CD8-positive, alpha-beta memory T cell (primary cell): ENCODE results near the gene EPHB1. TPM values are rescaled to one million over a fixed set of nuclear protein-coding genes. Genes with fewer than 3 reads are reported as not detected.
A peak's percentile ranks its signal among the peaks of the same experiment; 100 is the strongest.

Experiments used
- CTCF ChIA-PET: fragments of 350-600 bp; sonication (Branson Sonifier 250); formaldehyde crosslinking; loops from one replicate; lab custom pipeline; 2021; ENCODE audit warnings: antibody characterized with exemption; lab: Charles Lee
- POLR2A ChIA-PET: fragments of 350-600 bp; sonication (Branson Sonifier 250); formaldehyde crosslinking; loops from one replicate; lab custom pipeline; 2021; ENCODE audit warnings: antibody characterized with exemption; lab: Charles Lee
- DNase-seq, 5 donors: peaks; one replicate each; pipeline versions ENCODE4 v3.0.0 to v3.0.0-alpha.2; 2020 to 2022; ENCODE audit warnings: mixed read lengths in 1 of 5
- H3K27ac ChIP-seq: one replicate; pipeline ENCODE4 v1.7.0; 2013; ENCODE audit warnings: low read depth, mild to moderate bottlenecking, low read length, moderate library complexity
- H3K27me3 ChIP-seq: 2 replicates; pipeline ENCODE4 v1.7.0; 2013; ENCODE audit warnings: low read length, mild to moderate bottlenecking; ENCODE audit not compliant: insufficient read depth, poor library complexity, severe bottlenecking
- H3K36me3 ChIP-seq: 2 replicates; pipeline ENCODE4 v1.7.0; 2013; ENCODE audit warnings: mild to moderate bottlenecking, low read length, moderate library complexity; ENCODE audit not compliant: insufficient read depth
- H3K4me1 ChIP-seq: 2 replicates; pipeline ENCODE4 v1.7.0; 2013; ENCODE audit warnings: mild to moderate bottlenecking, low read length, moderate library complexity; ENCODE audit not compliant: insufficient read depth
- H3K4me3 ChIP-seq: 2 replicates; pipeline ENCODE4 v1.7.0; 2013; ENCODE audit warnings: mild to moderate bottlenecking, low read length
- H3K9me3 ChIP-seq: 2 replicates; pipeline ENCODE4 v1.7.0; 2013; ENCODE audit warnings: mild to moderate bottlenecking, low read length
- H3K27ac Mint-ChIP-seq, 8 donors: one replicate each; pipeline ENCODE4 v1.8.0; 2020 to 2021; ENCODE audit warnings: mixed read lengths in 8 of 8, mild to moderate bottlenecking in 6 of 8, inconsistent platforms in 3 of 8, moderate library complexity in 3 of 8
- H3K27me3 Mint-ChIP-seq, 2 donors: one replicate each; pipeline ENCODE4 v1.8.0; 2020 to 2021; ENCODE audit warnings: mixed read lengths in 2 of 2, mild to moderate bottlenecking in 1 of 2, moderate library complexity in 1 of 2
- H3K36me3 Mint-ChIP-seq, 3 donors: one replicate each; pipeline ENCODE4 v1.8.0; 2020 to 2021; ENCODE audit warnings: mixed read lengths in 3 of 3, inconsistent platforms in 1 of 3, mild to moderate bottlenecking in 1 of 3
- H3K4me1 Mint-ChIP-seq, 3 donors: one replicate each; pipeline ENCODE4 v1.8.0; 2020 to 2021; ENCODE audit warnings: mixed read lengths in 3 of 3, inconsistent platforms in 1 of 3, mild to moderate bottlenecking in 1 of 3
- H3K4me3 Mint-ChIP-seq, 7 donors: one replicate each; pipeline ENCODE4 v1.8.0; 2020 to 2021; ENCODE audit warnings: mixed read lengths in 7 of 7, mild to moderate bottlenecking in 6 of 7, moderate library complexity in 4 of 7, inconsistent platforms in 2 of 7
- H3K9me3 Mint-ChIP-seq, 5 donors: one replicate each; pipeline ENCODE4 v1.8.0; 2020 to 2022; ENCODE audit warnings: mixed read lengths in 5 of 5, mild to moderate bottlenecking in 3 of 5, moderate library complexity in 2 of 5, inconsistent platforms in 1 of 5
- polyA plus RNA-seq: library from polyadenylated mRNA; unstranded; fragments of 300-500 nt; fragmentation: Illumina TruSeq; gene quantifications from one replicate; pipeline ENCODE4 v1.2.3, GENCODE V29; 2021
- total RNA-seq, 2 experiments: library from RNA; stranded (reverse); gene quantifications; one replicate each; pipeline ENCODE4 v1.2.3, GENCODE V29; 2021

The EPHB1 gene
- total and polyA plus RNA-seq, 3 experiments from 2014 or later, result 0.10 TPM; not detected in 2

- peaks cover 4 to 6% of the 10 kb centered on the region in 2 donors for H3K27me3 Mint-ChIP-seq
- POLR2A ChIA-PET, result no interaction called here
Observed at GRCh38 chr3:134869153-134869726, 74.2 kb downstream of the EPHB1 start.

DNA sequence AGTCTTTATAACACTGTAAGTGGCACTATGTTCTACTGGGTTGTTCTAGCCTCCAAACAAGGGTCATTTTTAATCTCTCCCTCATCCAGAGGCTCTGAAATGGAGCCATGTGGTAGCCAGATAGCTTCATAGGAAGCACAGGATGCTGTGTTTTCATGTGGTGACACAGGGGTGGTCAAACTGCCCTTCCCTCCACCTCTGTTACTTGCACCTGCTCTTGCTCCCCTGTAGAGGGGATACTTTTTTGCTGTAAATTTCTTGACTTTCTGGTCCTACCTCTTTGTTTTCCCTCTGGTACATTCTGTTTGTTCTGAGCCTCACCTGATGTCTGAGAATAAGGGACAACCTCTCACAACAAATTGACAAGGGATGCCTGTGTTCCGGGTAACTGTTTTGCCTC is 76.8 kb downstream of the EPHB1 start:
- ChIA-PET CTCF (no interaction called here), POLR2A (no interaction called here)
- no peaks in the 10 kb centered on the region for H3K4me1 Mint-ChIP-seq

More at GRCh38 chr3:134869153-134869726, 74.2 kb downstream of the EPHB1 start:
- no peaks in the 10 kb centered on the region for H3K4me1 Mint-ChIP-seq
- H3K27me3 ChIP-seq, result no peaks in the 10 kb centered on the region
- CTCF ChIA-PET, result no interaction called here
- H3K9me3 ChIP-seq, result no peaks in the 10 kb centered on the region
- no peak overlapping the region for H3K4me3 Mint-ChIP-seq
- no peak overlapping the region for H3K27ac ChIP-seq
- no peak for DNase-seq
- H3K27ac Mint-ChIP-seq, result no peak overlapping the region
- H3K9me3 Mint-ChIP-seq, result peaks cover 0 to 7% (median 0%) of the 10 kb centered on the region in 5 donors
- H3K4me3 ChIP-seq, result no peak overlapping the region
- H3K36me3 Mint-ChIP-seq, result peaks cover 0 to 4% (median 0%) of the 10 kb centered on the region in 3 donors
- H3K4me1 ChIP-seq, result no peaks in the 10 kb centered on the region
- no peaks in the 10 kb centered on the region for H3K36me3 ChIP-seq

DNA sequence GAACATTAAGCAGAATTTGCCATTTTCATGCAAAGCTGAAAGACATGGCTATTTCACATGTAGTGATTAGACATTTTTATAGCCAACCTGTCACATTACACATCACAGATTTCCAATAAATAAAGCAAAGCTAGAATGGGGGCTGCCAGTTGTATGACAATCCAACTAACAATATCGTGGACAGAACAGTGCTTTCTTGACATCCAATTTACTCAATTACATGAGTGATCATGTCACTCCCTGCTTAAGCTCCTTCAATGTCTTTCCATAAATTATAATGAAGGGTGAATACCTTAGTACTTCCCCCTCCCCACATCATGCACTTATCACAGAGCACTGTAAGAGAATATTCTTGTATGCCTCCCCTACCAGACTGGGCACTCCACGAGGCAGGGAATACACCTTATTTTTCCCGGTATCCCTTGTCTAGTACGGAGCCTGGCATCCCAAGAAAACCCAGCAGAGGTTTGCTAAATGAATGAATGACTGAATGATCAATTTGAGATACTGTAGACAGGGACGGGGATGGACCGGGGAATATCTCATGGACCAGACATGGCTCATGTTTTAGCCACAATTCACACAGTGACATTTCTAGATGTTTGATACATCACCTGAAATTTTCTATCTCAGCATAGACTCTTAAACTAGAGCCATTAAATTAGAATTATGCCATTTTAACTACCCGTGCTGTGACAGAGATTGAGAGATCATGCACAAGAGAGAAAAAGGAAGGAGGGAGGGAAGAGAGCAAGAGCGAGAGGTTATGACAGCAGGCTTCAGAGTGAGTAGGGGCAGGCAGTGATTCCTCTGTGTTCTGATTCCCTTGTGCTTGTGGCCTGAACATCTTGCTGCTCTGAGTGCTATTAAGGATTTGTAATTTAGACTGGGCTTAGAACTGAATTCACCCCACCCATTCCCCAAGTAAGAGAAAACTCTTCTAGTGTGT is 77.7 kb downstream of the EPHB1 start:
- Histone ChIP-seq H3K36me3 (no peaks in the 10 kb centered on the region), H3K4me3 (no peak overlapping the region), H3K9me3 (no peaks in the 10 kb centered on the region), H3K27ac (no peak overlapping the region), H3K27me3 (no peaks in the 10 kb centered on the region), H3K4me1 (no peaks in the 10 kb centered on the region)
- Mint-ChIP-seq H3K4me1 (no peaks in the 10 kb centered on the region), H3K9me3 (peaks cover 0 to 9% (median 2%) of the 10 kb centered on the region in 5 donors), H3K27ac (no peak overlapping the region), H3K27me3 (peaks cover 0 to 6% of the 10 kb centered on the region in 2 donors), H3K4me3 (no peak overlapping the region), H3K36me3 (peaks cover 0 to 4% (median 0%) of the 10 kb centered on the region in 3 donors)
- no peak for DNase-seq
- CTCF ChIA-PET, result no interaction called here
- POLR2A ChIA-PET, result no interaction called here

More for the DNA sequence above, 76.8 kb downstream of the EPHB1 start:
- no peak overlapping the region for H3K27ac ChIP-seq
- Mint-ChIP-seq H3K36me3 (peaks cover 0 to 4% (median 0%) of the 10 kb centered on the region in 3 donors), H3K9me3 (peaks cover 0 to 9% (median 2%) of the 10 kb centered on the region in 5 donors), H3K4me3 (no peak overlapping the region), H3K27ac (no peak overlapping the region), H3K27me3 (peaks cover 0 to 6% of the 10 kb centered on the region in 2 donors)
- no peaks in the 10 kb centered on the region for H3K36me3 ChIP-seq
- no peak for DNase-seq
- no peaks in the 10 kb centered on the region for H3K4me1 ChIP-seq
- no peak overlapping the region for H3K4me3 ChIP-seq
- H3K27me3 ChIP-seq, result no peaks in the 10 kb centered on the region
- H3K9me3 ChIP-seq, result no peaks in the 10 kb centered on the region

- Histone ChIP-seq H3K36me3 (no peaks in the 10 kb centered on the region), H3K27me3 (no peaks in the 10 kb centered on the region), H3K4me3 (no peak overlapping the region), H3K4me1 (no peaks in the 10 kb centered on the region), H3K27ac (no peak overlapping the region), H3K9me3 (no peaks in the 10 kb centered on the region)
- peaks cover 0 to 6% (median 3%) of the 10 kb centered on the region in 5 donors for H3K9me3 Mint-ChIP-seq
- ChIA-PET POLR2A (no interaction called here), CTCF (no interaction called here)
- no peak overlapping the region for H3K4me3 Mint-ChIP-seq
- H3K4me1 Mint-ChIP-seq, result no peaks in the 10 kb centered on the region
- peaks cover 5 to 6% of the 10 kb centered on the region in 2 donors for H3K27me3 Mint-ChIP-seq
- H3K36me3 Mint-ChIP-seq, result peaks cover 0 to 4% (median 0%) of the 10 kb centered on the region in 3 donors
- H3K27ac Mint-ChIP-seq, result no peak overlapping the region
- DNase-seq, result no peak
Observed at GRCh38 chr3:134873789-134874188, 78.7 kb downstream of the EPHB1 start.

DNA sequence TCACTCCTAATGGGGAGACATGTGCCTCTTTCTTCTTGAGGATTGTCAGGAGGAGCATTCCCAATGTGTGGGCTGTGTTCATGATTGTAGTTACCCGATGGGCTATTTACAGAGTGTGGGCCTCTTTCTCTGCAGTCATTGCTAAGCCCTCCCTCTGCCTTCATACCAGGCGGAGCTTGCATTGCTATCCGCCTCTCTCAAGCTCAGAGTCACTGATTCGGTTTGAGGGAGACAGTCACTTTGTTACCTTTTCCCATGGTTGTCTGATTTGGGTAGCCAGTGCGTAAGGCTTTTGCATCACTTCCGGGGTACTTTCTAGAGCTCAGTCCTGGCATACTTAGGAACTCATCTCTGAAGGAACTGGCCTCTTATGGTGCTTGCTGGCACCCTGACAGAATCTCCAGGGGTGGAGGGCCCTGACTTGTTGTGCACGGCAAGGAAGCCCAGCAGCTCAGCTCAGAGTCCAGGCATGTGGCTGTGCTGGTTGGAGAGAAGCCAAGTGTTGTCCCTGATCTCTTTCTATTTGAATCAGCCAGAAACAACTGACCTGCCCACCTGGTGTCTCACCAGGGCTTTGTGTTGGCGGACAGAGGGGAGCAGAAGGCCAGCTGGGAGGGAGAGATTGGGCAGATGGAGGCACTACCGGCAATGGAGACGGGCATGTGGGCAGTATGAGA is 79.8 kb downstream of the EPHB1 start:
- ChIA-PET POLR2A (no interaction called here), CTCF (no interaction called here)
- Mint-ChIP-seq H3K4me1 (no peaks in the 10 kb centered on the region), H3K27ac (no peak overlapping the region), H3K36me3 (peaks cover 0 to 4% (median 0%) of the 10 kb centered on the region in 3 donors), H3K27me3 (peaks cover 6 to 7% of the 10 kb centered on the region in 2 donors), H3K9me3 (peaks cover 0 to 6% (median 3%) of the 10 kb centered on the region in 5 donors), H3K4me3 (no peak overlapping the region)
- no peak overlapping the region for H3K4me3 ChIP-seq
- no peak overlapping the region for H3K27ac ChIP-seq
- no peaks in the 10 kb centered on the region for H3K36me3 ChIP-seq
- no peaks in the 10 kb centered on the region for H3K27me3 ChIP-seq
- H3K9me3 ChIP-seq, result no peaks in the 10 kb centered on the region
- no peaks in the 10 kb centered on the region for H3K4me1 ChIP-seq
- DNase-seq, result no peak

DNA sequence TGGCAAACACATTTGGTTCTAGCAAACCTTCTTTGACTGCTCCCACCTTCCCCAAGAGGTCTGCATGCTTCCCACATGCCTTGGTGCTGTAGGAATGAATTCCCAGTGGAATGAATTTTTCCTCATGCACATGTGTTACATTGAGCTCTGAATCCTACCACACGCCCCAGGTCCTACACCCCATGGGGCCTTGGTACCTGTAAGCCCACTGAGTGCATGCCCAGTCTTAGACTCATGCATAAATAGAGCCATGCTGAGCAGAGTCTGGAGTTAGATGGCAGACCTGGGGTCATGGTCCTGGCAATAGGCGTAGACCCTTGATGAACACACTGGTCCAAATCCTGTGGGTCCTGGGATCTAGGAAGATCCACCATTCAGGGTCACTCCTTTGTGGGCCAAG is 81.8 kb downstream of the EPHB1 start:
- POLR2A ChIA-PET, result no interaction called here
- Mint-ChIP-seq H3K27me3 (peaks cover 6 to 7% of the 10 kb centered on the region in 2 donors), H3K4me3 (peak overlapping the region in 1 of 7 donors; percentile 66), H3K4me1 (no peaks in the 10 kb centered on the region), H3K36me3 (peaks cover 0 to 4% (median 0%) of the 10 kb centered on the region in 3 donors), H3K9me3 (peaks cover 2 to 6% (median 3%) of the 10 kb centered on the region in 5 donors), H3K27ac (no peak overlapping the region)
- no peaks in the 10 kb centered on the region for H3K9me3 ChIP-seq
- no peak for DNase-seq
- H3K4me1 ChIP-seq, result no peaks in the 10 kb centered on the region
- no peak overlapping the region for H3K4me3 ChIP-seq
- no peaks in the 10 kb centered on the region for H3K36me3 ChIP-seq
- H3K27ac ChIP-seq, result no peak overlapping the region
- CTCF ChIA-PET, result no interaction called here
- no peaks in the 10 kb centered on the region for H3K27me3 ChIP-seq

DNA sequence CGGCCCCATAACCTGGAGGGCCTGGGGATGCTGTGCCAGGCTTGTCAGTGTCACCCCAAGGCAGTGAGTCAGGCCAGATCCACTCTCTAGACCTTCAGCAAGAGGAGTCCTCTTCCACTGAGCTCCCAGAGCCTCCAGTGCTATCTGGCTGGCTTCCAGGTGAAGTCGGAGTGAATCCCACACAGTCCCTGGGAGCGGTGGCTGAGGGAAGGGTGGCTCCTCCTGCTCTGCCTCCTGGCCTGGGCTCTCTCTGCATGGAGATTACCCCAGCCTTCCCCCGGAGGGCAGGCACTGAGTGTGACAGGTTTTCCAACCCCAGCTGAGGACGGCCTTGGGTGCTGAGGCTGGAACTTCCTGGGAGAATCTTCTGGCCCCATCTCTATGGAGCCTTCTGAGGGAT is 82.7 kb downstream of the EPHB1 start:
- H3K27me3 Mint-ChIP-seq, result peaks cover 4 to 7% of the 10 kb centered on the region in 2 donors
- Histone ChIP-seq H3K27me3 (no peaks in the 10 kb centered on the region), H3K4me3 (no peak overlapping the region), H3K4me1 (no peaks in the 10 kb centered on the region), H3K9me3 (no peaks in the 10 kb centered on the region), H3K36me3 (no peaks in the 10 kb centered on the region), H3K27ac (no peak overlapping the region)
- peaks cover 2 to 6% (median 3%) of the 10 kb centered on the region in 5 donors for H3K9me3 Mint-ChIP-seq
- no peak overlapping the region for H3K27ac Mint-ChIP-seq
- ChIA-PET POLR2A (no interaction called here), CTCF (no interaction called here)
- H3K4me3 Mint-ChIP-seq, result no peak overlapping the region
- H3K36me3 Mint-ChIP-seq, result peaks cover 0 to 4% (median 0%) of the 10 kb centered on the region in 3 donors
- no peaks in the 10 kb centered on the region for H3K4me1 Mint-ChIP-seq
- DNase-seq, result no peak
